ENCODE results near the gene NRP2.

The NRP2 gene

GRCh38 chr2:205783872-205784499, 101.7 kb downstream of the NRP2 start:
- H4K20me1 ChIP-seq (ENCODE audit: control insufficient read depth, insufficient read depth, low read depth, low read length): no peaks in the 10 kb centered on the region
- no peak overlapping the region for H3K4me3 ChIP-seq (ENCODE audit: low read length)
- H3K4me2 ChIP-seq (ENCODE audit: low read length): no peak overlapping the region
- H3K4me1 ChIP-seq (ENCODE audit: control insufficient read depth, low read length): peaks cover 14% of the 10 kb centered on the region
- no peak overlapping the region for H3K27ac ChIP-seq (ENCODE audit: low read depth, low read length)
- H3F3A ChIP-seq (ENCODE audit: control insufficient read depth, insufficient read depth): no peaks in the 10 kb centered on the region
- no peaks in the 10 kb centered on the region for H3K36me3 ChIP-seq (ENCODE audit: control insufficient read depth, low read length)
- H3K79me2 ChIP-seq (ENCODE audit: control insufficient read depth, low read length): no peaks in the 10 kb centered on the region
- no peaks in the 10 kb centered on the region for H3K27me3 ChIP-seq (ENCODE audit: control insufficient read depth, low read length)
- no peak for TF ChIP-seq EZH2phosphoT487 (IDR thresholded peaks at IDR 0.05; ENCODE audit: borderline replicate concordance, low read length)
- TF ChIP-seq, protein P1, sequence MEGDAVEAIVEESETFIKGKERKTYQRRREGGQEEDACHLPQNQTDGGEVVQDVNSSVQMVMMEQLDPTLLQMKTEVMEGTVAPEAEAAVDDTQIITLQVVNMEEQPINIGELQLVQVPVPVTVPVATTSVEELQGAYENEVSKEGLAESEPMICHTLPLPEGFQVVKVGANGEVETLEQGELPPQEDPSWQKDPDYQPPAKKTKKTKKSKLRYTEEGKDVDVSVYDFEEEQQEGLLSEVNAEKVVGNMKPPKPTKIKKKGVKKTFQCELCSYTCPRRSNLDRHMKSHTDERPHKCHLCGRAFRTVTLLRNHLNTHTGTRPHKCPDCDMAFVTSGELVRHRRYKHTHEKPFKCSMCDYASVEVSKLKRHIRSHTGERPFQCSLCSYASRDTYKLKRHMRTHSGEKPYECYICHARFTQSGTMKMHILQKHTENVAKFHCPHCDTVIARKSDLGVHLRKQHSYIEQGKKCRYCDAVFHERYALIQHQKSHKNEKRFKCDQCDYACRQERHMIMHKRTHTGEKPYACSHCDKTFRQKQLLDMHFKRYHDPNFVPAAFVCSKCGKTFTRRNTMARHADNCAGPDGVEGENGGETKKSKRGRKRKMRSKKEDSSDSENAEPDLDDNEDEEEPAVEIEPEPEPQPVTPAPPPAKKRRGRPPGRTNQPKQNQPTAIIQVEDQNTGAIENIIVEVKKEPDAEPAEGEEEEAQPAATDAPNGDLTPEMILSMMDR (IDR thresholded peaks at IDR 0.05; ENCODE audit: low read depth, low read length, poor library complexity, severe bottlenecking): no peak
- no peaks in the 10 kb centered on the region for H3K9me2 ChIP-seq (replicated peaks; ENCODE audit: control insufficient read depth, low read length)
- H3K9me3 ChIP-seq (ENCODE audit: control insufficient read depth, insufficient read depth, low read length): no peaks in the 10 kb centered on the region

DNA sequence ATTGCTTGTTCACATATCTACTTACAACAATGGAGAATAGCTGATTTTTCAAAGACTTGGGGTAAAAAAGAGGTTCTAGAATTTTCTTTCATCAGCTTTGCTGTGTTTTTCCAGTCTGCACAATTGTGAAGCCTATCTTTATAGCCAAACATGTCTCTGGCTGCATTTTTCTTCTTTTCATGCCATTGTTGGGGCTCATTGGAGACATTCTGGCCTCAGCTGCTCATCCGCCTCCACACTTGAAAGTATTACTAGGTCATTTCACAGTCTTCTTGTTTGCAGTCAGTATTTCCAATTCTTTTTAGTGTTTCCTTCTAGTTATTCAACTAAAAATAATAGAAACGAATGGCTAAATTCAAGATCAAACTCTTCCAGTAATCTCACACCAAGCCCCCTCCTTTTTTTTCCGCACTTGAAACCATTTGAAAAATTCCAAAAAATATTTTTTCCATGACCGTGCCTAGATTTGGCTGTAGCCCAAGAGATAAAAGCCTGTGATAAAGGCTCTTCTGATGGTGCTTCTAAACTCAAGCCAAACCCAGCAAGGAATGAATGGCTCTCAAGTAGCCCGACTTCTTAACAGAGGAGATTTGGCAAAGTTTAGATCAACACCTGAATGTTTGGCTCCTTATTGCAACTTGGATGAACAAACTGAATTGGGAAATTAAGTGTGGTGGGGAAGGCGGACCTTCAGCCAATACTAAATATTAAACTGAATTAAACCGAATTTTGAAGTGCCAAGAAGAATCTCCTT, 103.4 kb downstream of the NRP2 start:
- Histone ChIP-seq H3F3A (ENCODE audit: control insufficient read depth, insufficient read depth) (no peaks in the 10 kb centered on the region), H3K27ac (ENCODE audit: low read depth, low read length) (no peak overlapping the region), H3K4me2 (ENCODE audit: low read length) (no peak overlapping the region), H3K79me2 (ENCODE audit: control insufficient read depth, low read length) (no peaks in the 10 kb centered on the region), H3K9me2 (replicated peaks; ENCODE audit: control insufficient read depth, low read length) (no peaks in the 10 kb centered on the region), H3K4me1 (ENCODE audit: control insufficient read depth, low read length) (peaks cover 9% of the 10 kb centered on the region), H3K36me3 (ENCODE audit: control insufficient read depth, low read length) (no peaks in the 10 kb centered on the region), H3K4me3 (ENCODE audit: low read length) (no peak overlapping the region), H3K9me3 (ENCODE audit: control insufficient read depth, insufficient read depth, low read length) (no peaks in the 10 kb centered on the region), H4K20me1 (ENCODE audit: control insufficient read depth, insufficient read depth, low read depth, low read length) (no peaks in the 10 kb centered on the region), H3K27me3 (ENCODE audit: control insufficient read depth, low read length) (no peaks in the 10 kb centered on the region)
- no peak for TF ChIP-seq EZH2phosphoT487 (IDR thresholded peaks at IDR 0.05; ENCODE audit: borderline replicate concordance, low read length)
- TF ChIP-seq, protein P1 (IDR thresholded peaks at IDR 0.05; ENCODE audit: low read depth, low read length, poor library complexity, severe bottlenecking): no peak

DNA sequence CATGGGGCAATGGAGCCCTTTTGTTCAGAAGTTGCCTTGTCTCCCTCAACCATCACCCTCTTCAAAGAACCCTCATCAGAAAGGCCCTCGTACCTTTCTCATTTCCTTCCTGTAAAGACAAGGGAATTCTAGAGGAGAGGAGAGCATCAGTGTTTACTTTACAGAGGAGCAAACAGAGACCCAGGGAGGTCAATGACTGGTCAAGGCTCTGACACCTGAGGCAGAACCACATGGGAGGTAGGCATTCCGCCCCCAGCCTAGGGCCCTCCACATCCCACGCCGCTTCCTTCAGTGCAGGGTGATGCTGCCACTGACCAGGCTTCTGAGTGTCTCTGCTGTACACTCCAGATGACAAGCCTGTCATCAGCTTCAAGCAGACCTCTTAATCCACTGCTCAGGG, 104.7 kb downstream of the NRP2 start:
- no peaks in the 10 kb centered on the region for H4K20me1 ChIP-seq (ENCODE audit: control insufficient read depth, insufficient read depth, low read depth, low read length)
- TF ChIP-seq EZH2phosphoT487 (IDR thresholded peaks at IDR 0.05; ENCODE audit: borderline replicate concordance, low read length): no peak
- TF ChIP-seq, protein P1 (IDR thresholded peaks at IDR 0.05; ENCODE audit: low read depth, low read length, poor library complexity, severe bottlenecking): no peak

More for the DNA sequence above, 104.7 kb downstream of the NRP2 start:
- Histone ChIP-seq H3K79me2 (ENCODE audit: control insufficient read depth, low read length) (no peaks in the 10 kb centered on the region), H3F3A (ENCODE audit: control insufficient read depth, insufficient read depth) (no peaks in the 10 kb centered on the region), H3K9me2 (replicated peaks; ENCODE audit: control insufficient read depth, low read length) (no peaks in the 10 kb centered on the region), H3K4me2 (ENCODE audit: low read length) (no peak overlapping the region), H3K36me3 (ENCODE audit: control insufficient read depth, low read length) (no peaks in the 10 kb centered on the region), H3K27me3 (ENCODE audit: control insufficient read depth, low read length) (no peaks in the 10 kb centered on the region), H3K4me3 (ENCODE audit: low read length) (no peak overlapping the region), H3K4me1 (ENCODE audit: control insufficient read depth, low read length) (no peaks in the 10 kb centered on the region), H3K9me3 (ENCODE audit: control insufficient read depth, insufficient read depth, low read length) (no peaks in the 10 kb centered on the region), H3K27ac (ENCODE audit: low read depth, low read length) (no peak overlapping the region)

All from DOHH2 (cell line).